B cell (primary cell): Measurements from ENCODE around the gene TAMALIN. TPM values are rescaled to one million over a fixed set of nuclear protein-coding genes. Genes with fewer than 3 reads are reported as not detected.

ENCODE experiments used
- ATAC-seq: fragments of 200-7000 bp; cut with Tn5 transposase; one replicate; pipeline ENCODE4 v1.10.0; 2021; ENCODE audit warnings: low read depth, mild to moderate bottlenecking, moderate number of reproducible peaks, moderate library complexity
- CTCF ChIA-PET: fragments of 350-600 bp; sonication (Branson Sonifier 250); formaldehyde crosslinking; loops from one replicate; lab custom pipeline; 2021; ENCODE audit warnings: antibody characterized with exemption, inconsistent platforms; lab: Charles Lee
- POLR2A ChIA-PET: fragments of 350-600 bp; sonication (Branson Sonifier 250); formaldehyde crosslinking; loops from one replicate; lab custom pipeline; 2021; ENCODE audit warnings: antibody characterized with exemption; lab: Charles Lee
- DNase-seq: peaks from one replicate; pipeline ENCODE4 v3.0.0; 2013
- H2AFZ ChIP-seq: 2 replicates; pipeline ENCODE4 v1.6.1; 2012; ENCODE audit warnings: mild to moderate bottlenecking, low read depth, low read length; ENCODE audit not compliant: insufficient read depth, poor library complexity, severe bottlenecking
- H3K27ac ChIP-seq, 2 donors: 1 replicate in 1 of 2; 2 replicates in 1 of 2; pipeline ENCODE4 v1.5.1; 2012 to 2013; ENCODE audit warnings: low read length in 2 of 2, mild to moderate bottlenecking in 2 of 2, moderate library complexity in 1 of 2
- H3K27me3 ChIP-seq, 4 experiments: fragments of 200-600 bp in 1 of 4; sonication (generic) in 1 of 4; replicated peaks in 1 of 4; 1 replicate in 2 of 4; 2 replicates in 2 of 4; pipeline versions ENCODE4 v1.6.1 to v1.7.0; 2013 to 2016; ENCODE audit warnings: low read length in 3 of 4, mild to moderate bottlenecking in 2 of 4, mixed read lengths in 1 of 4, moderate library complexity in 1 of 4; ENCODE audit not compliant: insufficient read depth in 4 of 4, control insufficient read depth in 3 of 4; ENCODE audit errors: control extremely low read depth in 1 of 4
- H3K36me3 ChIP-seq, 2 experiments: replicated peaks in 1 of 2; 1 replicate in 1 of 2; 2 replicates in 1 of 2; pipeline versions ENCODE4 v1.6.1 to v1.7.1; 2013; ENCODE audit warnings: low read length in 1 of 2; ENCODE audit not compliant: insufficient read depth in 2 of 2, control insufficient read depth in 1 of 2; ENCODE audit errors: control extremely low read depth in 1 of 2, extremely low read depth in 1 of 2
- H3K4me1 ChIP-seq, 2 donors: fragments of 200-600 bp in 1 of 2; sonication (generic) in 1 of 2; 1 replicate in 1 of 2; 2 replicates in 1 of 2; pipeline versions ENCODE4 v1.5.1 to v1.6.1; 2013 to 2017; ENCODE audit warnings: low read length in 2 of 2; ENCODE audit not compliant: control insufficient read depth in 2 of 2, insufficient read depth in 2 of 2
- H3K4me2 ChIP-seq: replicated peaks from 2 replicates; pipeline ENCODE3; 2012; ENCODE audit warnings: mild to moderate bottlenecking, low read depth, low read length; ENCODE audit not compliant: poor library complexity, severe bottlenecking
- H3K4me3 ChIP-seq, 5 experiments: fragments of 200-600 bp in 1 of 5; sonication (generic) in 1 of 5; 1 replicate in 3 of 5; 2 replicates in 2 of 5; pipeline versions ENCODE4 v1.5.1 to v1.7.0; 2011 to 2016; ENCODE audit warnings: low read length in 4 of 5, mild to moderate bottlenecking in 4 of 5, low read depth in 2 of 5, control low read depth in 1 of 5, moderate library complexity in 1 of 5; ENCODE audit not compliant: insufficient read depth in 1 of 5; ENCODE audit errors: control extremely low read depth in 1 of 5, extremely low read depth in 1 of 5
- H3K79me2 ChIP-seq: fragments of 200-600 bp; sonication (generic); one replicate; pipeline ENCODE4 v1.6.0; 2016; ENCODE audit warnings: low read length; ENCODE audit not compliant: control insufficient read depth, insufficient read depth
- H3K9ac ChIP-seq: fragments of 200-600 bp; sonication (generic); 2 replicates; pipeline ENCODE4 v1.6.1; 2017; ENCODE audit warnings: mild to moderate bottlenecking, low read length, moderate library complexity
- H3K9me3 ChIP-seq, 3 donors: one replicate each; pipeline versions ENCODE4 v1.6.1 to v1.7.1; 2013; ENCODE audit warnings: low read length in 2 of 3; ENCODE audit not compliant: control insufficient read depth in 2 of 3, insufficient read depth in 1 of 3; ENCODE audit errors: control extremely low read depth in 1 of 3
- H4K20me1 ChIP-seq: 2 replicates; pipeline ENCODE4 v1.6.0; 2012; ENCODE audit warnings: mild to moderate bottlenecking, low read length; ENCODE audit not compliant: insufficient read depth, control insufficient read depth, poor library complexity, severe bottlenecking
- H3K27ac Mint-ChIP-seq: one replicate; pipeline ENCODE4 v1.8.0; 2021; ENCODE audit warnings: mixed read lengths
- H3K27me3 Mint-ChIP-seq: one replicate; pipeline ENCODE4 v1.8.0; 2021; ENCODE audit warnings: mixed read lengths
- H3K4me1 Mint-ChIP-seq: one replicate; pipeline ENCODE4 v1.8.0; 2021; ENCODE audit warnings: mixed read lengths
- H3K4me3 Mint-ChIP-seq: one replicate; pipeline ENCODE4 v1.8.0; 2021; ENCODE audit warnings: mixed read lengths
- H3K9me3 Mint-ChIP-seq: one replicate; pipeline ENCODE4 v1.8.0; 2022; ENCODE audit warnings: mixed read lengths; ENCODE audit not compliant: insufficient read depth
- EZH2 ChIP-seq: IDR thresholded peaks from 2 replicates; pipeline ENCODE4 v1.6.1; 2012; ENCODE audit warnings: borderline replicate concordance, low read depth, mild to moderate bottlenecking, moderate library complexity, low read length; ENCODE audit not compliant: insufficient read depth, poor library complexity, severe bottlenecking
- whole genome bisulfite sequencing: methylation state at CpG from one replicate; pipeline ENCODE4 v1.1.5; 2013; ENCODE audit warnings: missing lambda C conversion rate; ENCODE audit not compliant: insufficient coverage; 5-methylcytosine and 5-hydroxymethylcytosine counted together
- intact Hi-C: fragments of 100-400 bp; cut with micrococcal nuclease; formaldehyde crosslinking; loops from one replicate; pipeline ENCODE4 v1.10.0; 2022
- polyA plus RNA-seq: library from polyadenylated mRNA; depleted of rRNA; stranded (reverse); fragments of >200 nt; gene quantifications from 2 replicates; pipeline ENCODE4 v1.2.3, GENCODE V29; 2012
- total RNA-seq, 2 donors: library from RNA; stranded (reverse); fragments of 120-200 nt in 1 of 2; gene quantifications; 1 replicate in 1 of 2; 2 replicates in 1 of 2; pipeline versions ENCODE4 v1.2.3 to v1.2.4, GENCODE V29; 2013 to 2022
- TF ChIP-seq, protein P1 (sequence below): fragments of 200-600 bp; IDR thresholded peaks from one replicate; pipeline ENCODE4 v1.8.0; 2022; ENCODE audit warnings: antibody characterized with exemption, mild to moderate bottlenecking

Gene TAMALIN
- total and polyA plus RNA-seq, 2 donors (not counting 1 experiment from before 2014, with no cell fraction given), result 139 to 151 TPM

DNA sequence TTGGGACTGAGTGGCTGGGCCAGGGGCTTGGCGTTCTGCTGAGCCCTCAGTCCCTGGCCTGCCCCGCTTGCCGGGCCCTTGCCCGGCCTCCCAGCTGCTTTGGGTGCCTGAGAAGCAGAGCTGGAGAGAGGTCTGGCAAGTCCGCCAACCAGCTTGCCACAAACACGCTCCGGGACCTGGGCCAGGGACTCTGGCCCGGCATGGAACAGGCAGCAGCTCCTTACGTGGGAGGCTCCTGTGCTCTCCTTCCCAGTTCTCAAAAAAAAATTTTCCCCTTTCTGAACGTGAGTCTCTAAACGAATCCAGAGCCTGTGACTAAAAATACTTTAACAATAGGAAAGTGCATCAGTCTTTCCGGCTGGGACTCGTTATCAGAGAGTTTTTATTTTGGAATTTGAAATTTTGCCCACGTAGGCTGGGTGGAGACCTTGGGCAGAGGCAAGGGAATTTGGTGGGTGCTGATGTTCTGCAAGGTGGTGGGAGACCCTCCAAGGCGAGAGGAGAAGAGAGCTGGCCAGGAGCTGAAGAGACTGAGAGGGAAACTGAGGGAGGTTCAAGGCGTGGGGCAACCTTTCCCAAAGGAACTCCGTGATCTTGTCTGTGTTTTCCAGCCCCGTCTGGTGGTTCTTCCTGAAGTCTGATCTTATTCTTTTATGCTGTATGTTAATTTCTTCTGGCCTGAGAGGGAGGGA lies 37.7 kb downstream of the TAMALIN start:
- no peak for TF ChIP-seq EZH2
- TF ChIP-seq, protein P1, sequence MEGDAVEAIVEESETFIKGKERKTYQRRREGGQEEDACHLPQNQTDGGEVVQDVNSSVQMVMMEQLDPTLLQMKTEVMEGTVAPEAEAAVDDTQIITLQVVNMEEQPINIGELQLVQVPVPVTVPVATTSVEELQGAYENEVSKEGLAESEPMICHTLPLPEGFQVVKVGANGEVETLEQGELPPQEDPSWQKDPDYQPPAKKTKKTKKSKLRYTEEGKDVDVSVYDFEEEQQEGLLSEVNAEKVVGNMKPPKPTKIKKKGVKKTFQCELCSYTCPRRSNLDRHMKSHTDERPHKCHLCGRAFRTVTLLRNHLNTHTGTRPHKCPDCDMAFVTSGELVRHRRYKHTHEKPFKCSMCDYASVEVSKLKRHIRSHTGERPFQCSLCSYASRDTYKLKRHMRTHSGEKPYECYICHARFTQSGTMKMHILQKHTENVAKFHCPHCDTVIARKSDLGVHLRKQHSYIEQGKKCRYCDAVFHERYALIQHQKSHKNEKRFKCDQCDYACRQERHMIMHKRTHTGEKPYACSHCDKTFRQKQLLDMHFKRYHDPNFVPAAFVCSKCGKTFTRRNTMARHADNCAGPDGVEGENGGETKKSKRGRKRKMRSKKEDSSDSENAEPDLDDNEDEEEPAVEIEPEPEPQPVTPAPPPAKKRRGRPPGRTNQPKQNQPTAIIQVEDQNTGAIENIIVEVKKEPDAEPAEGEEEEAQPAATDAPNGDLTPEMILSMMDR, result no peak
- DNase-seq, result no peak
- peaks cover 46% of the 10 kb centered on the region for H3K4me1 Mint-ChIP-seq
- Histone ChIP-seq H4K20me1 (no peaks in the 10 kb centered on the region), H3K79me2 (peaks cover 46% of the 10 kb centered on the region), H3K4me1 (peaks cover 27 to 37% of the 10 kb centered on the region in 2 donors), H3K9me3 (no peaks in the 10 kb centered on the region), H2AFZ (no peak overlapping the region), H3K36me3 (no peaks in the 10 kb centered on the region), H3K4me3 (no peak overlapping the region), H3K4me2 (no peak overlapping the region), H3K27ac (no peak overlapping the region), H3K27me3 (no peaks in the 10 kb centered on the region), H3K9ac (no peak overlapping the region)
- H3K27ac Mint-ChIP-seq, result no peak overlapping the region
- POLR2A ChIA-PET, result interaction anchor here (0.7 kb wide), 1 partner anchor 11 kb away, joined by 3 read pairs; no protein-coding TSS in a partner anchor
- CTCF ChIA-PET, result interaction anchor here (3.9 to 32.6 kb wide), 3 partner anchors 19 to 31 kb away, joined by 19 to 1315 read pairs (median 26); partner anchors contain the start of genes ATG101 and SMIM41
- WGBS, result 96% methylated on average over 15 of the region's 18 CpGs
- H3K9me3 Mint-ChIP-seq, result no peaks in the 10 kb centered on the region
- ATAC-seq, result no peak
- intact Hi-C loops, result no loop called here
- H3K4me3 Mint-ChIP-seq, result no peak overlapping the region
- H3K27me3 Mint-ChIP-seq, result no peaks in the 10 kb centered on the region

DNA sequence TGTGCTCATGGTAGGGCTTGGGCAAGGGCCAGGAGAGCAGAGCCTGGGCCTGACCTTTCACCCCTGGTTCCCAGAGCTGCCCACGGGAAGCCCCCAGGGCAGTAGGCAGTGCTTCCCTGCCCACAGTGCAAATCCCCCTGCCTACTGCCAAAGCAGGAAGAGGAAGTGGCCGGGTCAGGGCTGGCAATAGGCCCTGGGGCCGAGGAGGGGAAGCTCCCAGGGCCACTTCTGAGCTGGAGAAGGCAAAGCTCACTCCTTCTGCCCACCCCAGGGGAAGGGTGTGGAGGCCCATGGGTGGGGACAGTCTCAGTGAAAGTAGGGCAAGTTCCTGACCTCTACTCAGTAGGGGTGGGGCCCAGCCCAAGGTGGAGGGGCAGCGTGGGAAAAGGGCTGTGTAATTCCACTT lies 39.1 kb downstream of the TAMALIN start:
- H3K36me3 ChIP-seq, result no peaks in the 10 kb centered on the region
- peak overlapping the region; percentile 23 for H3K4me2 ChIP-seq
- H4K20me1 ChIP-seq, result no peaks in the 10 kb centered on the region
- ATAC-seq, result no peak
- no peaks in the 10 kb centered on the region for H3K9me3 ChIP-seq
- peaks cover 50% of the 10 kb centered on the region for H3K79me2 ChIP-seq
- ChIA-PET CTCF (interaction anchor here (3.9 to 32.6 kb wide), 3 partner anchors 20 to 29 kb away, joined by 19 to 1315 read pairs (median 26); partner anchors contain the start of genes ATG101 and SMIM41), POLR2A (interaction anchor here (0.6 kb wide), 1 partner anchor 690 kb away, joined by 6 read pairs; no protein-coding TSS in a partner anchor)
- no peak overlapping the region for H3K27ac Mint-ChIP-seq
- H3K27me3 ChIP-seq, result no peaks in the 10 kb centered on the region
- no peak overlapping the region for H2AFZ ChIP-seq
- no peak overlapping the region for H3K27ac ChIP-seq
- H3K4me3 Mint-ChIP-seq, result no peak overlapping the region
- no peaks in the 10 kb centered on the region for H3K27me3 Mint-ChIP-seq
- peaks cover 44% of the 10 kb centered on the region for H3K4me1 Mint-ChIP-seq
- DNase-seq, result no peak
- WGBS, result 0% methylated on average over 2 of the region's 4 CpGs
- H3K9ac ChIP-seq, result no peak overlapping the region
- intact Hi-C loops, result no loop called here
- no peak for TF ChIP-seq EZH2
- TF ChIP-seq, protein P1, result no peak
- H3K9me3 Mint-ChIP-seq, result no peaks in the 10 kb centered on the region
- no peak overlapping the region for H3K4me3 ChIP-seq
- H3K4me1 ChIP-seq, result peaks cover 36 to 51% of the 10 kb centered on the region in 2 donors
